Right cardiac atrium (tissue), 5 donors: ENCODE measurements around the gene H2BK1. TPM values are rescaled to one million over a fixed set of nuclear protein-coding genes. Genes with fewer than 3 reads are reported as not detected.

Experiments used
- ATAC-seq, 2 donors: fragments of 200-7000 bp; cut with Tn5 transposase; one replicate each; pipeline versions ENCODE4 v1.8.0 to v1.9.1; 2020; ENCODE audit warnings: moderate library complexity in 2 of 2, mild to moderate bottlenecking in 1 of 2
- DNase-seq, 3 donors: peaks; one replicate each; pipeline ENCODE4 v3.0.0-alpha.2; 2020
- H3K27ac ChIP-seq: one replicate; pipeline ENCODE4 v1.5.1; 2013; ENCODE audit warnings: mild to moderate bottlenecking, low read length, control low read depth, moderate library complexity
- H3K27me3 ChIP-seq: one replicate; pipeline ENCODE4 v1.6.1; 2013; ENCODE audit not compliant: control insufficient read depth, insufficient read depth
- H3K4me1 ChIP-seq: one replicate; pipeline ENCODE4 v1.6.1; 2013; ENCODE audit warnings: low read length; ENCODE audit not compliant: control insufficient read depth, insufficient read depth
- H3K4me3 ChIP-seq: one replicate; pipeline ENCODE4 v1.5.1; 2013; ENCODE audit warnings: low read length, control low read depth
- H3K9me3 ChIP-seq: one replicate; pipeline ENCODE4 v1.6.1; 2013; ENCODE audit warnings: low read length; ENCODE audit not compliant: control insufficient read depth
- WGBS: extraction: QIAGEN DNeasy Blood & Tissue Kit; methylation state at CpG from one replicate; pipeline ENCODE4 v1.1.7; 2013; 5-methylcytosine and 5-hydroxymethylcytosine counted together
- intact Hi-C, 4 donors: fragments of 100-400 bp; cut with DNase I; formaldehyde crosslinking; loops; one replicate each; pipeline versions ENCODE4 v1.11.0 to v1.14.0; 2022 to 2023
- polyA plus RNA-seq: library from polyadenylated mRNA; stranded (reverse); fragments of 200-250 nt; gene quantifications from one replicate; pipeline ENCODE4 v1.2.3, GENCODE V29; 2013
- total RNA-seq, 4 donors: library from RNA; stranded (reverse); fragmentation: NEBNext Ultra II Directional; extraction: Animal tissue kit (Norgen Biotek cat#: 25700); gene quantifications; one replicate each; pipeline ENCODE4 v1.2.1, GENCODE V29; 2021
- donor health status: healthy with polysubstance abuse.
- donor health status: DM: no; HTN: yes; CAD: no.
- donor health status: DM: no; HTN: no; CAD: no.
- donor health status: DM: no; HTN: yes; CAD: no; lungs with severe emphysema.
- donor health status: DM: yes; HTN: yes; CAD: no.

Gene H2BK1
- total and polyA plus RNA-seq, 5 donors = not detected

DNA sequence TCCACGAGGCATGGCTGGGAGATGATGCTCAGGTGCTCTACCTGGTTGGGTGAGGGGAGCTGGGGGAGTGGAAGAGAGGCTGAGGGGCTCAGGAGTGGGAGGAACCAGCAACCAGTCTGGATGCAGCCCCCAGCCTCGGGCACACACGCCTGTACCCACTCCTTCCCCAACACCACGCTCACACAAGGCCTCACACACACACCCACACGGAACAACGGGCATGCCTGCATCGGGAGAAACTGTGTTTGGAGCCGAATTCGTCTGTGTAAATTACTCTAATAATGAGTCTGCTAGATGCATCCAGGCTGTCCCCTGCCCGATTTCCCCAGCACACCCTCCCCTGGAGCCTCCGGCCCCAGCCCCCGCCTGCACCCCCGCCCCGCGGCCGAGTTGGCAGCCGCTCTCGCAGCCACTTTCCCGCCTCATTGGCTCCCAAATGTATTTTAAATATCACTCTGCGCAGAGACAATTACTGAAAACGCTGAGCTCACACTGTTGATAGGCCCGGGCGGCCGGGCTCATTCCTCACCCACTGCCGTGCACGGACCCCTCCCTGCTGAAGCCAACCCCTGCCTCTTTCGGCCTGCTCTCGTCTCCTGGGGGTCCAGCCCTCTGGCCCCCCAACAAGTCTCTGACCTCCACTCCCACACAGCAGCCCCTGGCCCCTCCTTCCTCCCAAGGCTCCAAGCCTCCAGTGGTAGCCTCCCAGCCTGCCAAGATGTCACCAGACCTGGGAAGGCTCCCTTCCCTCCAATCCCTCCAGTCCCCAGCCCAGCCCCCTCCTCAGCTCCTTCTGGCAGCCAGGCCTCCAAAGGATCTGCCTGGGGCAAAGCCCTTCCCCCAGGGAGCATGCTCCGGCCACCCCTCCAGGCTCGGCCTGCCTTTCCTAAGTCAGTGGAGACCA is 11.1 kb downstream of the H2BK1 start:
- no peak overlapping the region for H3K27ac ChIP-seq
- no peak overlapping the region for H3K4me3 ChIP-seq
- no peaks in the 10 kb centered on the region for H3K9me3 ChIP-seq
- WGBS = 48% methylated on average over 30 of the region's 30 CpGs
- no peaks in the 10 kb centered on the region for H3K4me1 ChIP-seq
- intact Hi-C loops = no loop called here
- DNase-seq (peak in 2 of 3 donors; percentile 71 to 74), ATAC-seq (peak; percentile 8 to 42)
- H3K27me3 ChIP-seq = no peaks in the 10 kb centered on the region

DNA sequence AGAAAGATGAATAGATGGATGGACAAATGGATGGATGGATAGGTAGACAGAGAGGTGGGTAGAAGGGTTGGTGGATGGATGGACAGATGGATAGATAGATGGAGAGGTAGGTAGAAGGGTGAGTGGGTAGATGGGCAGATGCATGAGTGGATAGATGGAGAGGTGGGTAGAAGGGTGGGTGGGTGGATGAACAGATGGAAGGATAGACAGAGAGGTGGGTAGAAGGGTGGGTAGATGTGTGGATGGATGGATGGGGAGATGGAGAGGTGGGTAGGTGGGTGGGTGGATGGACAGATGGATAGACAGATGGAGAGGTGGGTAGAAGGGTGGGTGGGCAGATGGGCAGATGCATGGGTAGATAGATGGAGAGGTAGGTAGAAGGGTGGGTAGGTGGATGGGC is 12.4 kb downstream of the H2BK1 start:
- no peak for ATAC-seq
- DNase-seq = no peak
- Histone ChIP-seq H3K27ac (no peak overlapping the region), H3K4me3 (no peak overlapping the region), H3K4me1 (no peaks in the 10 kb centered on the region), H3K9me3 (no peaks in the 10 kb centered on the region), H3K27me3 (no peaks in the 10 kb centered on the region)
- intact Hi-C loops = no loop called here

DNA sequence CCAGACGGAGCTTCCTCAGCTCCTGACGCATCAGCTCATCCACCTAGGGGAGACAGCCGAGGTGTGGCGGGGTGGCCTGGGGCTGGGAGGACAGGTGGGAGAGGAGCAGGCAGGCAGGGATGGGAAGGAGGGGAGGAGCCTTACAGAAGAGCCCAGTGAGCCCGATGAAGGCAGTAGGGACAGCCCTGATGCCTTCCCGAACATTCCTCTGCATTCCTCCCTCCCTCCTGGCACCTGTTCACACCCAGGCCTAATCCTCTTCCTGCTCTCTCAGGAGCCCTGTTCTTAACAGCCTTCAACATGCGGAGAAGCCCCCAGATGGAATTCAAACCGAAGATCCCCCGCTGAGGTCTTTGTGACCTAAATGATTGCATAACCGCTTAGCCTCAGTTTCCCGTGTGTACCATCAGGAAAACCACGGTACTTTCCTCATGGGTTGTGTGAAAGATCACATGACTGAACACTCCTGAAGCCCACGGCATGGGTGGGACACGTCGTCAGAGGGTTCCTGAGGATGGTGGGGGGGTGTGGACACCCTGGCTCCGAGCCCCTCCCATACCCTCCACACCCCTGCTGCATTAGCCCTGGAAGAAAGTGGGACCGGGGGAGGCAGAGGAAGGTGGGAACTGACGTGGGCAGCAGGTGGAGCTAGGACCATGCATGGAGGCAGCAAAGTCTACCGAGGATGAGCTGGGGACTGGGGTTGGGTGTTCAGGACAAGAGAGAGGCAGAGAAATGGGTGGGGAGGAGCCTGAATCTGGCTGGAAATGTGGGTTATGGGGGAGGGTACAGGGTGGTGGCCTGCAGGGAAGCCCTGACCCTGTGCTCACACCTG is 14.5 kb downstream of the H2BK1 start:
- no peaks in the 10 kb centered on the region for H3K9me3 ChIP-seq

DNA sequence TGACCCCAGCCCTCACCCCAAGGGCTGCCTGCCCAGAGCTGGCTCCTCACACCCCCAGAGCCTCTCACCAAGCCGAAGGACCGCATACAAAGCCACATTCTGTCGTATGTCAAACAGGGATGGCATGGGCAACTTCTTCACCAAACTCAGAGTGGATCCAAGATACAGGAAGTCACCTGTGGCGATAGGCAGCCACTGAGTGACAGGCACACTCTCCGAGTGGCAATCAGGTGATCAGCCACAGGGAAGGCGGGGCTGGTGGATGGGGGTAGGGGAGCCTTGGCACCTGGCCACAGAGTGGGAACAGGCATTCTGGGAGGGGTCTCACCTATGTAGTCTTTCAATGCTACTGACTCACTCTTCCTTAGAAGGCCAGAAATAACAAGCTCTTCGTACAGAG is 16.1 kb downstream of the H2BK1 start:
- Histone ChIP-seq H3K4me1 (no peaks in the 10 kb centered on the region), H3K9me3 (no peaks in the 10 kb centered on the region), H3K27ac (no peak overlapping the region), H3K27me3 (no peaks in the 10 kb centered on the region), H3K4me3 (no peak overlapping the region)
- DNase-seq (no peak), ATAC-seq (no peak)
- intact Hi-C loops = no loop called here
- 76% methylated on average over 7 of the region's 7 CpGs for WGBS

More for the DNA sequence above, 14.5 kb downstream of the H2BK1 start:
- ATAC-seq = no peak
- DNase-seq = peak in 2 of 3 donors; percentile 3 to 36
- Histone ChIP-seq H3K4me3 (no peak overlapping the region), H3K27me3 (no peaks in the 10 kb centered on the region), H3K4me1 (no peaks in the 10 kb centered on the region), H3K27ac (no peak overlapping the region)
- WGBS = 54% methylated on average over 19 of the region's 19 CpGs
- intact Hi-C loops = no loop called here

GRCh38 chr7:151193203-151193978 is 16.9 kb downstream of the H2BK1 start:
- Histone ChIP-seq H3K4me1 (no peaks in the 10 kb centered on the region), H3K27ac (no peak overlapping the region), H3K9me3 (no peaks in the 10 kb centered on the region), H3K4me3 (no peak overlapping the region), H3K27me3 (no peaks in the 10 kb centered on the region)
- DNase-seq (peak in 1 of 3 donors; percentile 40), ATAC-seq (no peak)
- intact Hi-C loops = no loop called here
- 90% methylated on average over 14 of the region's 14 CpGs for WGBS

- Histone ChIP-seq H3K4me1 (no peaks in the 10 kb centered on the region), H3K27ac (no peak overlapping the region), H3K27me3 (no peaks in the 10 kb centered on the region), H3K9me3 (no peaks in the 10 kb centered on the region), H3K4me3 (no peak overlapping the region)
- no peak for DNase-seq
- 95% methylated on average over 23 of the region's 23 CpGs for WGBS
- no peak for ATAC-seq
- intact Hi-C loops = no loop called here
These were observed 18.2 kb downstream of the H2BK1 start for GRCh38 chr7:151192002-151192539.

DNA sequence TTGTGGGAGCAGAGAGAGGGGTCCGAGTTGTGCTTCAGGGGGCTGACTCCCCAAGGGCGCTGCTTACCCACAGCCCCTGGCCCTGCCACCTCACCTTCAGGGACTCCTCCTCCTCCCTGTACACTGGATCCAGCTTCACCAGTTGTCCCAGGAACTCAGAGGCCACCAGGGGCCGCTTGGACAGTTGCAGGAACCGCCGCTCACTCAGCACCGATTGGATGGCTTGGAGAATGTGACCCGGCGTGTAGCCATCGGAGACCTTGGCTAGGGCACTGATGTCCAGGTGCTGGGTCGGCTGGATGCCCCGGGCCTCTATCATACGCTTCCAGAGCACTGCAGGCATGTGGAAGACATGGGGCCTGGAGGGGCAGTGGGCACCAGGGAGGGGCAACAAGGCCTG is 18.7 kb downstream of the H2BK1 start:
- intact Hi-C loops = no loop called here
- WGBS = 81% methylated on average over 12 of the region's 12 CpGs
- Histone ChIP-seq H3K27me3 (no peaks in the 10 kb centered on the region), H3K4me1 (no peaks in the 10 kb centered on the region), H3K27ac (no peak overlapping the region), H3K4me3 (no peak overlapping the region), H3K9me3 (no peaks in the 10 kb centered on the region)
- DNase-seq = no peak
- no peak for ATAC-seq

GRCh38 chr7:151189038-151189437 is 21.2 kb downstream of the H2BK1 start:
- intact Hi-C loops = no loop called here
- Histone ChIP-seq H3K4me1 (no peaks in the 10 kb centered on the region), H3K9me3 (no peaks in the 10 kb centered on the region), H3K27me3 (no peaks in the 10 kb centered on the region), H3K27ac (no peak overlapping the region), H3K4me3 (no peak overlapping the region)
- ATAC-seq (no peak), DNase-seq (no peak)
- 73% methylated on average over 4 of the region's 4 CpGs for WGBS

DNA sequence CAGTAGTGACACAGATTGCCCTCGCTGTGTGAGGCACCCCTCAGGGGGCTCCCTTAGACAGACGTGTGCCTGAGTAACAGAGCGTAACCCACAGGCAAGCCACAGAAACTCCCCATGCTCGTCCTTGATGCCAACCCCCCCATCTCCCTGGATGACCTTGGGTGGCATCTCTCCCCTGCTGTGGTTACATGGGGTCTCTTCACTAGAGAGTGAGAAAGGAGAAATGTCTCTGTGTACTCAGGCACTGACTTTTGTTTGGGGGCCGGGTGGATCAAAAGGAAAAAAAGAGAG is 22.1 kb downstream of the H2BK1 start:
- Histone ChIP-seq H3K9me3 (no peaks in the 10 kb centered on the region), H3K27me3 (no peaks in the 10 kb centered on the region), H3K4me1 (no peaks in the 10 kb centered on the region), H3K27ac (no peak overlapping the region), H3K4me3 (no peak overlapping the region)
- no peak for ATAC-seq
- WGBS = 53% methylated on average over 5 of the region's 5 CpGs
- intact Hi-C loops = no loop called here
- DNase-seq = no peak

DNA sequence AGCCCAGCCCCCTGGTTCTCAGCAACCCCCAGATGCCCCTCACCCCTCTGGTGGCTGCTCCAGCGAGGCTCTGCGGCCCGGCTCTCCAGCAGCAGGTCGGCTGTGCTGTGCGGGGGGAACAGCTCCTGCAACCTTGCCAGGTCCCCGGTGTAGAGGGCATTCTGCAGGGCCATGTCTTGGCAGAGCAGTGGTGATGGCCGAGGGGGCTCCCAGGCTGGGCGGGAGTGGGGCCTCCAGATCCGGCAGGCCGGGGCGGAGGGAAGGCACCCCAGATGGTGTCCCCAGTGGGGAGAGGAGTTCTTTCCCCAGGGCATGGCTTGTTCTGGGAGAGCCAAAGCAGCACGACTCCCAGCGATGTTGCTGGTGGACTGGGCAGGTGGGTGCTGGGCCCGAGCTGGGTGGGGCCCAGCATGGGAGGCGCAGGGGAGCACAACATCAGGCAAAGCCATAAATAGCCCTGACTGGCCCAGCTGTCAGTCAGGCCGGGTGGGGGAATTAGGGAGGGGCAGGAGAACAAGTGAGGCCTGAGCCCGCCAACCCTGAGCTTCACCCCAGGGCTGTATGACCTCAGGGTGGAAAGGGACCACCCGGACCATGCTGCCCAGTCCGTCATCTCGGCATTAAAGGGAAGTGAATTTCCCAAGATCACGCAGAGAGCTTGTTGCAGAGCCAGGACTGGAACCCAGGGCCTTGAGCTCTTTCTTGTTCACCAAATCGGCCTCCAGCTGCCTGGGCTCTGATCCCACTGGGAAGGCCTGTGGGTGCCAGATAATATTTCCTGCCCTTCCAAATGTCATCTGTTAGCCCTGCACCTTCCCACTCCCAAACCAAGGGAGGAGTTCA is 22.7 kb downstream of the H2BK1 start:
- ATAC-seq (peak; percentile 65 to 79), DNase-seq (peak in 2 of 3 donors; percentile 62 to 73)
- no peaks in the 10 kb centered on the region for H3K4me1 ChIP-seq
- H3K4me3 ChIP-seq = peak overlapping the region; percentile 8
- intact Hi-C loops = no loop called here
- H3K9me3 ChIP-seq = no peaks in the 10 kb centered on the region
- 66% methylated on average over 22 of the region's 22 CpGs for WGBS
- H3K27ac ChIP-seq = peak overlapping the region; percentile 85
- no peaks in the 10 kb centered on the region for H3K27me3 ChIP-seq
